Right ventricle myocardium superior (tissue), 1 donor: ENCODE data around the gene ADCY7. TPM values are rescaled to one million over a fixed set of nuclear protein-coding genes. Genes with fewer than 3 reads are reported as not detected.
"Not testable (repeated sequence)": the region's sequence is repeated elsewhere in the genome, so short reads cannot be mapped to it uniquely, and the experiment has no call there.

Experiments used
- ATAC-seq: fragments of 200-7000 bp; cut with Tn5 transposase; one replicate; pipeline ENCODE4 v1.9.1; 2020; ENCODE audit warnings: mild to moderate bottlenecking; ENCODE audit not compliant: poor library complexity
- DNase-seq: peaks from one replicate; pipeline ENCODE4 v3.0.0-alpha.2; 2020
- intact Hi-C: fragments of 100-400 bp; cut with DNase I; formaldehyde crosslinking; loops from one replicate; pipeline ENCODE4 v1.11.2; 2022
- total RNA-seq: library from RNA; stranded (reverse); fragmentation: NEBNext Ultra II Directional; extraction: Animal tissue kit (Norgen Biotek cat#: 25700); gene quantifications from one replicate; pipeline ENCODE4 v1.2.1, GENCODE V29; 2021
- donor health status: DM: no; HTN: yes; CAD: no; lungs with severe emphysema.

Gene ADCY7
- total RNA-seq, 1 donor from 2014 or later: 9.3 TPM

- no peak for DNase-seq
- intact Hi-C loops: no loop called here
- no peak for ATAC-seq
Observed at GRCh38 chr16:50336884-50337283, 70.5 kb downstream of the ADCY7 start.

DNA sequence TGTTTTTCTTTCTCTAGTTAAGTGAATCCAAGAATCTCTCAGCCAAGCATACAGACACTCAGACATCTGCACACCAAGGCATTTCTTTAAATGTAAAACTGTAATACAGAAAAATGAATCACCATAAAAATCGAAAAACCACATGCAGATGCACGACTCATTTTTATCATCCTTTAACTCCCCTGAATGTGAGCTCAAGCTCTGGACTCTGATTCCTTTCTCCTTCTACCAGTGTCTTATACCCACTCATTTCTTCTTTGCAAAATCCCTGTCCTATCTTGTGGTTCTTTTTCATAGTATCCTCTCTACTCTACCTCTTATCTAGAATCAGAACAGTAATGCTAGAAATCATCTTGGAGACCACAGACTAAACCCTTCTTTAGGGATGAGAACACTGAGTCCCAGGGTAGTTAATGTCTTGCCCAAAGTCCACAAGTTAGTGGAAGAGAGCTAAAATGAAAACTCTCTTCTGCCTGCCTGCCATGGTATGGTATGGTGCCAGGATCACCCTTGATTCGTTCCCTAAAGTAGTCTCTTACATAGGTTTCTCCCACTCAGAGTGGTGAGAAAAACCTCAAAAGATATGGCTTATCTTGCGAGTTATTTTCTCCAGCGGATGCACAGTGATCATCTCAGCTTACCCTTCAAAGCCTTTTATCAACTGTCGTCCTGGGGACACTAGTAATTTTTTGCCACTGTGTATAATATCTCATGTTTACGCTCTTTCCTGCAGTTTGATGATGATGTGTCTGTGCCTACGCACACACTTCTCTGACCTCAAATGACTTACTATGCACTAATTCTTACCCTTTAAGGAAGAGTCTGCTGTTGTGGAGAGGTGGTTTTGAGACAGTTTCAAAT, 72.2 kb downstream of the ADCY7 start:
- no peak for ATAC-seq
- intact Hi-C loops: no loop called here
- no peak for DNase-seq

GRCh38 chr16:50340578-50340977, 74.2 kb downstream of the ADCY7 start:
- no peak for ATAC-seq
- intact Hi-C loops: no loop called here
- DNase-seq: no peak

- ATAC-seq, intact Hi-C loops, DNase-seq: not testable (repeated sequence)
Observed at GRCh38 chr16:50343566-50343965, 77.2 kb downstream of the ADCY7 start.

- ATAC-seq, intact Hi-C loops, DNase-seq: not testable (repeated sequence)
Observed at GRCh38 chr16:50345210-50345609, 78.9 kb downstream of the ADCY7 start.

- intact Hi-C loops: loop anchor here (10.0 kb wide), 2 partner anchors 106 to 136 kb away; no protein-coding TSS in a partner anchor
- ATAC-seq (no peak), DNase-seq (no peak)
Observed at GRCh38 chr16:50351116-50351515, 84.8 kb downstream of the ADCY7 start.

DNA sequence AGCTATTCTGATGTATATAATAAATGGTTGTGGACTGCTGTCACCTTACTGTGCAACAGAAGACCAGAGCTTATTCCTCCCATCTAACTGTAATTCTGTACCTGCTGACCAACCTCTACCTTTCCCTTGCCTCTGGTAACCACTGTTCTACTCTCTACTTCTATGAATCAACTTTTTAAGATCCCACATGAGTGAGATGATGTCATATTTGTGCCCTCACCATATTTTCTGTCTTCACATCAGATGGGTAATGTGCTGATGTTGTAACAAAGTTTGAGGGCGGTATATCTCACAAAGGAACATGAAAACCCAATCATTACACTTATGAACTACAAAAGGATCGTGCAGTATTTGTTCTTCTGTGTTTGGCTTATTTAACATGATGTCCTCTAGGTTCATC, 85.6 kb downstream of the ADCY7 start:
- DNase-seq (no peak), ATAC-seq (no peak)
- intact Hi-C loops: loop anchor here (10.0 kb wide), 2 partner anchors 107 to 137 kb away; no protein-coding TSS in a partner anchor

DNA sequence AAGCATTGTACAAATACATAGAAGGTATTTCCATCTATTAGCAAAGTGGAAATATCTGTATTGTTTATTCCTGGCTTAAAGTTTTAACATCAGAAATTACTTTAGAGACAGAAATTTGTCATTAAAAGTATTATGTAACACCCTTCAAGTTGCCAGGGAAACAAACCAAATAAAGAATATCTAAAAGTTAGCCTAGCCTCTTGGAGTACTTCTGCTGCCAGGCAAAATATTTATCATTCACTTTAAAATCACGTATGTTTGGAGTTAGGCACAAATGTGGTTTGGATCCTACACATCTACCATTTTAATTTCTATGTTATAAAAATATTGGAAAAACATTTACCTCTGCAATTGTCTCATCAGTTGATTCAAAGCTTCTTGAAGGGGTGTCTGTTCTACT, 87.7 kb downstream of the ADCY7 start:
- ATAC-seq: no peak
- intact Hi-C loops: loop anchor here (10.0 kb wide), 2 partner anchors 109 to 139 kb away; no protein-coding TSS in a partner anchor
- no peak for DNase-seq

GRCh38 chr16:50354629-50355456, 88.5 kb downstream of the ADCY7 start:
- ATAC-seq (no peak), DNase-seq (no peak)
- intact Hi-C loops: loop anchor here (10.0 kb wide), 2 partner anchors 110 to 140 kb away; no protein-coding TSS in a partner anchor

DNA sequence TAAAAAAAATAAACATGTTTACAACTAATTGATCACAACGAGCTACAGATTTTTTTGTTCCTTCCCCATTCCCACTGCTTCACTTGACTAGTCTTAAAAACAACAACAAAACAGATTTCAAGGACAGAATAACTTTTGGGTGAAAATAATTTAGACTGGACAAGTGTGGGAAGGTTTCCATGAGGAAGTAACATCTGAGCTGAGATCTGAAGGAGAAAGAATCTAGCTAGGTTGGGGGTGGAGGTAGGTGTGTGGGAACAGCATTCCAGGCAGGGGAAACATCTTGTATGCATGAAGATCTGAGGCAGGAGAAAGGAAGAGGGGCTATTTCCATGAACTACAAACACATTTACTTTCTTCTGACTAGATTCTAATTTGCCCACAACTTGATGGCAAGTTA, 93.3 kb downstream of the ADCY7 start:
- ATAC-seq: no peak
- DNase-seq: no peak
- intact Hi-C loops: loop anchor here (10.0 kb wide), 2 partner anchors 115 to 145 kb away; no protein-coding TSS in a partner anchor

DNA sequence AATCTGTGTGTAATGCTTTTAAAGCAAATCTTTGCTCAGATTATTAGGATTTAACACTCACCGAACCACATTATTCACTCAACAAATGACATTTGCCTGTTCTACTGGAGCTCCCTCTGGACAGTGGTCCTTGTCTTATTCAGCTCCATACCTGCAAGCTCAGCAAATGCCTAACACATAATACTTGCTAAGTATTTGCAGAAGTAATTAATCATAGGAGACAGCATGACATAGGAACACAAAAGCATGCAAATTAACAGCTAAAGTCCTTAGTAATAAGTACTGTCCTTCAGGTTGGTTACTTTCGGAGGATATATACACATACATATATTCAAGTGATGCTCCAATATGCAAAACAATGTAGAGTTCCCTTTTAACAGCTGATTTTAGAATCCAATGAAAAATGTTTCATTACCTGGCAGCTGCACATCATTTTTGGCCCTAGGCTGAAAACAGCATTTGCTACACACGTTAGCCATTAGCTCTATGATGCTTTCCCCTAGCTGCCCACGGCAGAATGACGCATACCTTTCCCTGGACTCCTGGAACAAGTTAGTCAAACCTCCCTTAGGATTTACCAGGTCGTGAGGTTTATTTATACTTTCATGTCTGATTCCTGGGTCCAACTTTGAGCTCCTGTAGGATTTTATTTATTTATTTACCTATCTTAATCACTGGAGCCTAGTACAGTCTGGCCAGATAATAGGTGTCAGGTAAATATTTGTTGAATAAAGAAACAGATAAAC, 93.9 kb downstream of the ADCY7 start:
- intact Hi-C loops: no loop called here
- DNase-seq: no peak
- no peak for ATAC-seq

DNA sequence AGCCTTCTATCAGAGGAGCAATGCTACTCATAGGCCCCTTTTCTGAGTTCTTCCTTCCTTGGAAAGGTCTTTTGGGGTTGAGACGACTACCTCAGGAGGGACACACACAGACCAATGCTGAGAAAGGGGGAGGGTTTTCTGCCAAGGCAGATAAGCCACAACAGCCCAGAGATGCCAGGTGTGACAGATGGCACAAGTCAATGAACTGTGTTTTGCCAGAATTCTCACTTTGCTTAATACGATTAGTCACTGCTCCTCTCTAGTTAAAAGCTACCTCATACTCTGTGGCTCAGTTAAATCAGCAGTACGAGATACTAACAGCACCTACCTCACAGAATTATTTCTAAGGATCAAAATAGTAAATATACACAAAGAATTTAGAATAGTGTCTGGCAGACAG, 94.4 kb downstream of the ADCY7 start:
- intact Hi-C loops: no loop called here
- no peak for ATAC-seq
- DNase-seq: no peak

DNA sequence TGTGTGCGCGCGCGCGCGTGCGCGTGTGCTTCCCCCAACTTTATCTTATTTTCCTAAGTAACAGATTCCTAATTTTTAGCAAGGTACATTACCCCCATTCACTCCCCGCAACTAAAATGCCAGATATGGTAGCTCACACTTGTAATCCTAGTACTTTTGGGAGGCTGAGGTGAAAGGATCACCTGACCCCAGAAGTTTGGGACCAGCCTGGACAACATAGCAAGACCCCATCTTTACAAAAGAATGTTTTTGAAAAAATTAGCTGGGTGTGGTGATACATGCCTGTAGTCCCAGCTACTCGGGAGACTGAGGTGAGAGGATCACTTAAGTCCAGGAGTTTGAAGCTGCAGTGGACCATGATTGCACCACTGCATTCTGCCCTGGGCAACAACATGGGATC, 97.3 kb downstream of the ADCY7 start:
- no peak for ATAC-seq
- intact Hi-C loops: no loop called here
- DNase-seq: no peak

DNA sequence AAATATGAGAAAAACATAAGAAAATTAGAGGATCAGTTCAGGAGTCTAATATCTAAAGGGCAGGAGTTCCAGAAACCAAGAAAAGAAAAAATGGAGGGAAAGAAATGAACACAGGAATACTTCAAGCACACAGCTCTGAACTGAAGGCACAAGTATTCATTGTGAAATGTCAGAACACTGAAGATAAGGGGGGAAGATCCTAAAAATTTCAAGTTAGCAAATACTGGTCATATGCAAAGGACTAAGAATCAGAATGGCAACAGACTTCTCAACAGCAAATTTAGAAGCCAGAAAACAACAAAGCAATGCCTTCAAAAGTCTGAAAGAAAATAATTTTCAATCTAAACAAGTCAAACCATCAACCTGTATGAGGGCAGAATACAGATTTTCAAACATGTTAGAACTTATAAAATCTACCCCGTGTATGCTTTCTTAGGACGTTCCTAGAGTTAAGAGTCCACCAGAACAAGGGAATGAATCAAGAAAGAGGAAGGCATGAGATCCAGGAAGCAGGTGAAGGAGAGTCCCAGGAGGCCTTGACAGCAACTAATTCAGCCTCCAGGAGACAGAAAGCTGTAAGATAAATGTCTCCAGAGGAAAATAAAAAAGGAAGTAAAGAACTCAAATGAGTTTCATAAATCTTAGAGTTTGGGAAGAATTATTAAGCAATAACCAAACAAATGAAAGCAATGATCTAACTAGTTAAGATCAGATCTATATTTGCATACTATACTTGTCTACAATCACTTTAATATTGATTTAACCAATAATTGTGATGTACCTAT, 99.6 kb downstream of the ADCY7 start:
- intact Hi-C loops: no loop called here
- no peak for ATAC-seq

More for the DNA sequence above, 99.6 kb downstream of the ADCY7 start:
- no peak for DNase-seq
